ENCODE data around the gene PRODH. TPM values are rescaled to one million over a fixed set of nuclear protein-coding genes. Genes with fewer than 3 reads are reported as not detected.
A peak's percentile ranks its signal among the peaks of the same experiment; 100 is the strongest.
"Not testable (repeated sequence)": the region's sequence is repeated elsewhere in the genome, so short reads cannot be mapped to it uniquely, and the experiment has no call there.

The PRODH gene
- total RNA-seq, 1 donor from 2014 or later, result 5.0 TPM

DNA sequence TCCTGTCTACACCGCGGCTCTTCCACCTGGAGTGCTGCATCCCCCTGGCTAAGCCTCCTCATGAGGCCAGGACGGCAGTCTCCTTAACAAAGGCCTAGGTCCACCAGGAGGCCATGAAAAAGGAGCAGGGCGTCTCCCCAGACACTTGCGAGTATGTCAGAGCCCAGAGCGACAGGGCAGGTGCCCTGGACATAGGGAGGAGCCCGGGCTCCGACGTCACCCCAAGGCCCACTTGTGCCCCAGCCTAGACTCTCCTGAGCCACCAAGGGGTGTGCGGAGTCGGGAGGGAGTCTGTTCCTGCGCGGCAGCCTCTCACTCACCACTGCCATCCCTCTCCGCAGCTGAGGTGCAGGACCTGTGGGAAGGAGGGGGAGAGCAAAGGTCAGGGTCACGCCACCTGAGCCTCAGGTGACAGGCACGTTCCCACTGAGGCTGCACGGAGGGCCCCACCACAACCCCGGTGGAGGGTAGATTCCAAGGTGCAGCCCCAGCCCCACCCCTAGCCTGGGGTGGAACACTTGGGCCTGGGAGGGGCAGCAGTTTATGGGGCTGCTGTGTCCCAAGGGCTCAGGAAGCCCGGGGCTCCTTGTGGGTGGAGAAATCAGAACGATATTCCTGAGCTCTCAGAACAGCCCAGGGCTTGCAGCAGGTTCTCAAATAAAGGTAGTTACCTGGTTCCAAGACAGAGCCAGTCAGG lies 10.6 kb downstream of the PRODH start:
- Histone ChIP-seq H3K36me3 (ENCODE audit: control insufficient read depth, insufficient read depth, low read length) (no peaks in the 10 kb centered on the region), H3K27me3 (ENCODE audit: control insufficient read depth, insufficient read depth, low read length) (no peaks in the 10 kb centered on the region), H3K4me3 (ENCODE audit: low read depth, low read length) (no peak overlapping the region)
- TF ChIP-seq, protein P1, sequence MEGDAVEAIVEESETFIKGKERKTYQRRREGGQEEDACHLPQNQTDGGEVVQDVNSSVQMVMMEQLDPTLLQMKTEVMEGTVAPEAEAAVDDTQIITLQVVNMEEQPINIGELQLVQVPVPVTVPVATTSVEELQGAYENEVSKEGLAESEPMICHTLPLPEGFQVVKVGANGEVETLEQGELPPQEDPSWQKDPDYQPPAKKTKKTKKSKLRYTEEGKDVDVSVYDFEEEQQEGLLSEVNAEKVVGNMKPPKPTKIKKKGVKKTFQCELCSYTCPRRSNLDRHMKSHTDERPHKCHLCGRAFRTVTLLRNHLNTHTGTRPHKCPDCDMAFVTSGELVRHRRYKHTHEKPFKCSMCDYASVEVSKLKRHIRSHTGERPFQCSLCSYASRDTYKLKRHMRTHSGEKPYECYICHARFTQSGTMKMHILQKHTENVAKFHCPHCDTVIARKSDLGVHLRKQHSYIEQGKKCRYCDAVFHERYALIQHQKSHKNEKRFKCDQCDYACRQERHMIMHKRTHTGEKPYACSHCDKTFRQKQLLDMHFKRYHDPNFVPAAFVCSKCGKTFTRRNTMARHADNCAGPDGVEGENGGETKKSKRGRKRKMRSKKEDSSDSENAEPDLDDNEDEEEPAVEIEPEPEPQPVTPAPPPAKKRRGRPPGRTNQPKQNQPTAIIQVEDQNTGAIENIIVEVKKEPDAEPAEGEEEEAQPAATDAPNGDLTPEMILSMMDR (IDR thresholded peaks at IDR 0.05; ENCODE audit: insufficient read depth, low read length, severe bottlenecking), result no peak
- DNase-seq (ENCODE audit: low read depth) (no peak), FAIRE-seq (no peak)

DNA sequence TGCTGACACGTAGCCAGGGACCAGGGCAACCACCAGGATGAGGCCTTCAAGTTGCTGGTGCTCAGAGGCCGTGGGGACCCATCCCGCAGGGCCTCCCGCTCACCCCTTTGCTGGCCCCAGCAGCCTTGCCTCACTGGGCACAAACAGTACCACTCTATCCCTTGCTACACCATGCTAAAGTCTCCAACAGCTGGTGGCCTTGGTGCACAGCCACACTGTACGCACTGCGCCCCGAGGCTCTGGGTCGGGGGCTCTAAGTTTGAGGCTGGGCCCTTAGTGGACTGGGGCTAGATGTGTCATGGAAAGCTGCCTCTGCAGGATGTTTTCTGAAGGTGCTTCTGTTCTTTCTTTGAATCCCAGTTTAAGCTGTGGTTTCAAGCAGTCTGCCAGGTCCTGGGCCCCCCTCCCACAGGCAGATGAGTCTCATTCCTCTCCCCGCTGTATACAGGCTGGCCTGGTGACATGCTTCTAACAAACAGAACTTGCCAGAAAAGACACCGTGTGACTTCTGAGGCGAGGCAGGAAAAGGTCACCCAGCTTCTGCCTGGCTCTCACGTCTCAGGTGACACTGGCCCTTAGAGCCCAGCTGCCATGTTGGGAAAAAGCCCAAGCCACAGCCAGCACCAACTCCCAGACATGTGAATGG lies 15.7 kb downstream of the PRODH start:
- not testable (repeated sequence) for DNase-seq (ENCODE audit: low read depth); H3K4me3 ChIP-seq (ENCODE audit: low read depth, low read length); H3K27me3 ChIP-seq (ENCODE audit: control insufficient read depth, insufficient read depth, low read length); FAIRE-seq; H3K36me3 ChIP-seq (ENCODE audit: control insufficient read depth, insufficient read depth, low read length)

DNA sequence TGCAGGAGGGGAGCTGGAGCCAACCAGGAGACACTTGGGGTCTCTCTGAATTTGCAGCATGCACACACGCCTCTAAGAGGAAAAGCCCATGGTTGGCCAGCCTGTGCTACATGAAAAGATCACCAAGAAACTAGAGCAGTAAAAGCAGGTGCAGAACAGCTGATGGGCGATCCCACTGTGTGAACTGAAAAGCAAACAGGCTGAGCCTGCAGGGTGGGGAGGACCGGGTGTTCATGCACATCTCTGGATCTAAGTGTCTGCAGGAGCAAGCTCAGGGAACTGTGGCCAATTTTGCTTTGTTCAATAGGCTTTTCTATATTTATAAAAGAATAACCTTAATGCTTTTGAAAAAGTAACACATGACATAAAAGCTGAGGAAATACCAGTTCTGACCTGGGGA lies 18.3 kb downstream of the PRODH start:
- H3K27me3 ChIP-seq (ENCODE audit: control insufficient read depth, insufficient read depth, low read length); H3K36me3 ChIP-seq (ENCODE audit: control insufficient read depth, insufficient read depth, low read length); DNase-seq (ENCODE audit: low read depth); H3K4me3 ChIP-seq (ENCODE audit: low read depth, low read length): not testable (repeated sequence)
- peak; percentile 97 for FAIRE-seq

DNA sequence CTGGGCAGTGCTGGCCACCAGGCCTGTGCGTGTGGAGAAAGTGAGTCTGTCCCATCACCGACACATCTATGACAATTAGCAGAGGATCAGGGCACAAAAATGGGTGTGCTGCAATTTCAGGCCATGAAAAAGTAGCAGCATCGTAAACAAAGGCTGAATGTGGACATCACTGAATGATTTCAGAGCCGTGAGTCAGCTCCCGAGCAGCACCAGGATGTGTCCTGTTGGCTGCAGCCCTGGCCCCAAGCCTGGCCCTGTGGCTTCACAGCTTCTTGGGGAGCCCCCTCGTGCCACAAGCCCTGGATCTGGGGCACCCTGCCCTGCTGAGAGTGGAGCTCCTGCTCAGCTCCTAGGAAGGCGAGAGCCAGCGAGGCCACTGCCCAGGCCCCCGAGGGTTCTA lies 20.5 kb downstream of the PRODH start:
- H3K27me3 ChIP-seq (ENCODE audit: control insufficient read depth, insufficient read depth, low read length); H3K4me3 ChIP-seq (ENCODE audit: low read depth, low read length); DNase-seq (ENCODE audit: low read depth); H3K36me3 ChIP-seq (ENCODE audit: control insufficient read depth, insufficient read depth, low read length): not testable (repeated sequence)
- FAIRE-seq, result peak; percentile 97

DNA sequence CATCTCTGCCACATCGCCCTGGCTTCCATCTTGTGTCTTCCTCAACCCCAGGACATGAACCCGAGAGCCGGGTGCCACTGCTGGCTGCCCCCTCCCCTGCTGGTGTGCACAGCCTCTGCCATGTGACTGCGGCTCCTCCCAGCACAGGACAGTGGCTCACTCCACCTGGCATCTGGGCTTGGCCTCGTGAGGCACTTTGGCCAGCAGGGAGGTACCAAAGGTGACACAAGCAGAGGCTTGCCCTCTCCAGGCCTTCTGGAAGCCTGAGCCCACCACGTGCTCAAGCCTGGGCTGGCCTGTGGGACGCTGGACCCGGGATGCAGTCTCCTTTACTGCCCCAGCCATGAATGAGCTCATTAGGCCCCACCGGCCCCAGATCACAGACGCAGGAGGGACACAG lies 21.5 kb downstream of the PRODH start:
- not testable (repeated sequence) for H3K4me3 ChIP-seq (ENCODE audit: low read depth, low read length); DNase-seq (ENCODE audit: low read depth); H3K36me3 ChIP-seq (ENCODE audit: control insufficient read depth, insufficient read depth, low read length); H3K27me3 ChIP-seq (ENCODE audit: control insufficient read depth, insufficient read depth, low read length)
- FAIRE-seq, result peak; percentile 47

DNA sequence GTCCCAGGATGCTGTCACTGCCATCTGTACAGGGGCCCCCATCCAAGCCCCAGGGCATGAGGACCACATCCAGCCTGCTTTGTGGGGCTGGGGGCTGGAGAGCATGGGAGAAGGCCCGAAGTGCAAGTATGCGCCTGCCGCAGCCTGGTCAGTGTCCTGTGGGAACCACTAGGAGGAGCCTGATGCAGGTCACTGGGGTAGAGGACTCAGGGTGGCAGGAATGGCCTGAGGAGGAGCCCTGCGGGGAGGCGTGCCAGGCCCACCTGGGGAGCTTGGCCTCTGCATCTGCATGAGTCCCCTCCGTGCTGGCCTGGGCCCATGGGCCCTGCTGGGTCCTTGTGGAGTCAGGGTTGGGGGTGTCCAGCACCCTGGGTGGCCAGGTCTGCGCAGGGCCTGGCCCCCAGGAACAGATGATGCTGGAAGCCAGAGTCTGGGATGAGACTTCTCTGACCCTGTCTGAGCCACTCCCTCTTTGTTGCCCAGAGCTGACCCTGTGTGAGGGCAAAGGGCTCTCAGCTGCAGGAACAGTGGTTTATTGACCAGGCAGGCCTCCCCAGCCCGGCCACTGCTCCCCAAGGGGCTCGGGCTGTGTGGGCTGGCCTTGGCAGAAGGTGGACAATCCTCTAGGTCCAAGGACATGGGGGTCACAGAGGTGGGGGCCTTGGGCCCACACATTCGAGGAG lies 23.7 kb downstream of the PRODH start:
- not testable (repeated sequence) for H3K27me3 ChIP-seq (ENCODE audit: control insufficient read depth, insufficient read depth, low read length); DNase-seq (ENCODE audit: low read depth); H3K4me3 ChIP-seq (ENCODE audit: low read depth, low read length); H3K36me3 ChIP-seq (ENCODE audit: control insufficient read depth, insufficient read depth, low read length); FAIRE-seq

DNA sequence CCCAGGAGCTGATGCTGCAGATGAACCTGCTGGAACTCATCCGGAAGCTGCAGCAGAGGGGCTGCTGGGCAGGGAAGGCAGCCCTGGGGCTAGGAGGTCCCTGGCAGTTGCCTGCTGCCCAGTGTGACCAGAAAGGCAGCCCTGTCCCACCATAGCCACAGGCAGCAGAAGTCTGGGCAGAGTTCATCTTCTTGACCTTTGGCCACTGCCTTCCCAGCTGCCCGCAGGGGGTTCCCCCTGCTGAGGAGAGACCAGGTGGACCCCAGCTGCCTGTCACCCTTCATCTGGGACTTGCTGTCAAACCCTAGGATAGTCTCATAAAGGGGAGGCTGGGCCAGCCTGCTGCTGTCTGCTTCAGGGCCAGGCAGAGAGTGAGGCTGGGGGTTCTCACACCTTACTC lies 24.6 kb downstream of the PRODH start:
- peak; percentile 93 for FAIRE-seq
- not testable (repeated sequence) for H3K36me3 ChIP-seq (ENCODE audit: control insufficient read depth, insufficient read depth, low read length); H3K4me3 ChIP-seq (ENCODE audit: low read depth, low read length); DNase-seq (ENCODE audit: low read depth); H3K27me3 ChIP-seq (ENCODE audit: control insufficient read depth, insufficient read depth, low read length)

DNA sequence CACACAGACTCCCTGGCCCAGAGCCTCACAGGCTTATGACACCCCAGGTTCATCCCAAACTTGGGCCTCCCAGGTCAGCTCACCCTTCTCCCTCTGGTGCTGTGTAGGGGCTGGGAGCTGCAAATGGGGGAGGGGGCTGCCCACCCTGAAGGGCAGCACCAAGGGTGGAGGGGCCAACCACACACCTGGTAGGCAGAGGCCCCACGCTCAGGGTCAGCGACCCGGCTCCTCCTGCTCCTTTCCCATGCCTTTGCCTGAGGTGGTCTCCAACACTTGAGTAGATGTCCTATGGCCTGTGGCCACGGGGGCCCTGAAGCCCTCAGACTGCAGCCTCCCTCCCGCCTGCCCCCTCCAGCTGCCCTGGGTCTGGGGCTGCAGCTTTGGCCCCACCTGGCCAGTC lies 26.5 kb downstream of the PRODH start:
- FAIRE-seq (no peak), DNase-seq (ENCODE audit: low read depth) (no peak)
- Histone ChIP-seq H3K27me3 (ENCODE audit: control insufficient read depth, insufficient read depth, low read length) (no peaks in the 10 kb centered on the region), H3K4me3 (ENCODE audit: low read depth, low read length) (no peak overlapping the region), H3K36me3 (ENCODE audit: control insufficient read depth, insufficient read depth, low read length) (no peaks in the 10 kb centered on the region)
- TF ChIP-seq, protein P1 (IDR thresholded peaks at IDR 0.05; ENCODE audit: insufficient read depth, low read length, severe bottlenecking), result no peak

All from bronchial epithelial cell (primary cell).